GM23338 (cell line): ENCODE results near the gene SLC25A4. TPM values are rescaled to one million over a fixed set of nuclear protein-coding genes. Genes with fewer than 3 reads are reported as not detected.

Experiments used
- ATAC-seq: fragments of 200-7000 bp; cut with Tn5 transposase; 3 replicates; pipeline ENCODE4 v1.9.1; 2020
- DNase-seq: peaks from one replicate; pipeline ENCODE4 v3.0.0-alpha.2; 2015; ENCODE audit warnings: low spot score
- H2AFZ ChIP-seq: fragments of 200-600 bp; sonication (generic); 2 replicates; pipeline ENCODE4 v1.8.0; 2016; ENCODE audit warnings: antibody characterized with exemption, mild to moderate bottlenecking, moderate library complexity
- H3F3A ChIP-seq: fragments of 200-600 bp; sonication (generic); replicated peaks from 2 replicates; pipeline ENCODE4 v1.8.0; 2017; ENCODE audit warnings: antibody characterized with exemption, mixed run types, low read depth
- H3K27ac ChIP-seq: fragments of 200-600 bp; sonication (generic); 2 replicates; pipeline ENCODE4 v1.6.1; 2016; ENCODE audit warnings: low read depth
- H3K27me3 ChIP-seq: fragments of 200-600 bp; sonication (generic); 2 replicates; pipeline ENCODE4 v1.8.0; 2016; ENCODE audit warnings: mild to moderate bottlenecking, mixed run types, moderate library complexity; ENCODE audit not compliant: insufficient read depth
- H3K36me3 ChIP-seq: fragments of 200-600 bp; sonication (generic); 2 replicates; pipeline ENCODE4 v1.8.0; 2016; ENCODE audit warnings: mild to moderate bottlenecking; ENCODE audit not compliant: insufficient read depth
- H3K4me1 ChIP-seq: fragments of 200-600 bp; sonication (generic); 2 replicates; pipeline ENCODE4 v1.8.0; 2016; ENCODE audit warnings: mild to moderate bottlenecking, moderate library complexity; ENCODE audit not compliant: insufficient read depth
- H3K4me2 ChIP-seq: fragments of 200-600 bp; sonication (generic); 2 replicates; pipeline ENCODE4 v1.7.1; 2017; ENCODE audit warnings: mixed run types
- H3K4me3 ChIP-seq: fragments of 200-600 bp; sonication (generic); 2 replicates; pipeline ENCODE4 v1.6.1; 2016; ENCODE audit warnings: mixed run types
- H3K79me2 ChIP-seq: fragments of 200-600 bp; sonication (generic); replicated peaks from 2 replicates; pipeline ENCODE4 v1.8.0; 2017; ENCODE audit warnings: mild to moderate bottlenecking; ENCODE audit not compliant: insufficient read depth
- H3K9me2 ChIP-seq: fragments of 200-600 bp; sonication (generic); 2 replicates; pipeline ENCODE4 v1.8.0; 2017; ENCODE audit not compliant: insufficient read depth
- H4K20me1 ChIP-seq: fragments of 200-600 bp; sonication (generic); replicated peaks from 2 replicates; pipeline ENCODE4 v1.8.0; 2017; ENCODE audit warnings: mild to moderate bottlenecking; ENCODE audit not compliant: insufficient read depth
- H3K27ac Mint-ChIP-seq: 2 replicates; pipeline ENCODE4 v1.8.0; 2020; ENCODE audit warnings: inconsistent platforms, mild to moderate bottlenecking, moderate library complexity, mixed read lengths
- H3K27me3 Mint-ChIP-seq: 3 replicates; pipeline ENCODE4 v1.8.0; 2022; ENCODE audit warnings: low read depth, mild to moderate bottlenecking, moderate library complexity, mixed read lengths, inconsistent platforms; ENCODE audit not compliant: insufficient read depth, poor library complexity
- H3K36me3 Mint-ChIP-seq: 3 replicates; pipeline ENCODE4 v1.8.0; 2021; ENCODE audit warnings: low read depth, mild to moderate bottlenecking, inconsistent platforms, moderate library complexity, mixed read lengths
- H3K4me1 Mint-ChIP-seq: 3 replicates; pipeline ENCODE4 v1.8.0; 2020; ENCODE audit warnings: mild to moderate bottlenecking, inconsistent platforms, mixed read lengths
- H3K4me3 Mint-ChIP-seq: 3 replicates; pipeline ENCODE4 v1.8.0; 2021; ENCODE audit warnings: moderate library complexity, mild to moderate bottlenecking, inconsistent platforms, mixed read lengths
- H3K9me3 Mint-ChIP-seq: 3 replicates; pipeline ENCODE4 v1.8.0; 2020; ENCODE audit warnings: moderate library complexity, mild to moderate bottlenecking, inconsistent platforms, mixed read lengths
- CTCF ChIP-seq, 2 experiments: fragments of 200-600 bp in 1 of 2; sonication (generic) in 1 of 2; conservative IDR thresholded peaks; 2 replicates each; pipeline versions ENCODE4 v1.5.1 to v1.6.1; 2016 to 2017; ENCODE audit warnings: antibody characterized with exemption in 2 of 2, low read depth in 2 of 2, mild to moderate bottlenecking in 2 of 2, moderate library complexity in 1 of 2
- ETS1 ChIP-seq: IDR thresholded peaks from 2 replicates; pipeline ENCODE4 v1.6.1; 2016; ENCODE audit warnings: antibody characterized with exemption
- EZH2 ChIP-seq: fragments of 200-600 bp; sonication (generic); IDR thresholded peaks from one replicate; pipeline ENCODE4 v1.8.0; 2017; ENCODE audit warnings: antibody characterized with exemption, mild to moderate bottlenecking, low read depth; ENCODE audit not compliant: unreplicated experiment
- JUNB ChIP-seq: IDR thresholded peaks from one replicate; pipeline ENCODE4 v1.6.1; 2016; ENCODE audit warnings: antibody characterized with exemption; ENCODE audit not compliant: unreplicated experiment
- NANOG ChIP-seq: IDR thresholded peaks from 2 replicates; pipeline ENCODE4 v1.6.1; 2016; ENCODE audit warnings: antibody characterized with exemption, borderline replicate concordance
- ZNF331 ChIP-seq: fragments of 250-450 bp; sonication (Bioruptor Pico); IDR thresholded peaks from 2 replicates; pipeline ENCODE4 v1.5.0; 2020; ENCODE audit warnings: low read depth, mild to moderate bottlenecking, moderate library complexity
- polyA plus RNA-seq: library from polyadenylated mRNA; unstranded; fragments of >200 nt; fragmentation: Nextera tagmentation; extraction: Ambion mirVana; gene quantifications from 2 replicates; pipeline ENCODE4 v1.2.1, GENCODE V29; 2016
- total RNA-seq: library from RNA; depleted of rRNA; stranded (reverse); fragments of >200 nt; shearing (Covaris generic); gene quantifications from 2 replicates; pipeline ENCODE4 v1.2.3, GENCODE V29; 2014

The SLC25A4 gene
- total and polyA plus RNA-seq, 2 experiments from 2014 or later = 43.6 to 66.5 TPM

- TF ChIP-seq ZNF331 (CRISPR knock-in tag) (no peak), ETS1 (no peak), JUNB (no peak)
These were observed 1.3 kb upstream of the SLC25A4 start (continued) for GRCh38 chr4:185141777-185142176.

- H3K4me1 Mint-ChIP-seq = peaks cover 22% of the 10 kb centered on the region
- H3K27ac Mint-ChIP-seq = peak overlapping the region; percentile 78; the same call in 1 of the 2 replicates
- H3K4me3 ChIP-seq = peak overlapping the region; percentile 90
- peaks cover 14% of the 10 kb centered on the region; the same call in 1 of the 2 replicates for H3F3A ChIP-seq
- no peak; the same call in 2 of the 3 replicates for ATAC-seq
- H3K4me3 Mint-ChIP-seq = peak overlapping the region; percentile 86
- no peaks in the 10 kb centered on the region for H3K9me2 ChIP-seq
- H3K4me2 ChIP-seq = peak overlapping the region; percentile 100
- H3K36me3 Mint-ChIP-seq = peaks cover 22% of the 10 kb centered on the region
- H2AFZ ChIP-seq = peak overlapping the region; percentile 98
- H3K9me3 Mint-ChIP-seq = no peaks in the 10 kb centered on the region
- H3K27ac ChIP-seq = peak overlapping the region; percentile 72; the same call in 1 of the 2 replicates
- TF ChIP-seq NANOG = no peak
- no peak for TF ChIP-seq ETS1
- TF ChIP-seq ZNF331 (CRISPR knock-in tag) = no peak
- H3K36me3 ChIP-seq = peaks cover 12% of the 10 kb centered on the region
- no peak for DNase-seq
- H4K20me1 ChIP-seq = peaks cover 16% of the 10 kb centered on the region
- H3K27me3 ChIP-seq = peaks cover 8% of the 10 kb centered on the region
- peaks cover 22% of the 10 kb centered on the region for H3K79me2 ChIP-seq
- peaks cover 15% of the 10 kb centered on the region for H3K4me1 ChIP-seq
- peaks cover 11% of the 10 kb centered on the region for H3K27me3 Mint-ChIP-seq
These were observed 528 bp upstream of the SLC25A4 start for GRCh38 chr4:185142564-185142911.

GRCh38 chr4:185143601-185143969, 519 bp downstream of the SLC25A4 start:
- Mint-ChIP-seq H3K36me3 (peaks cover 22% of the 10 kb centered on the region), H3K9me3 (no peaks in the 10 kb centered on the region), H3K27me3 (peaks cover 14% of the 10 kb centered on the region), H3K27ac (no peak overlapping the region), H3K4me3 (peak overlapping the region; percentile 86), H3K4me1 (peaks cover 19% of the 10 kb centered on the region)
- no peak for TF ChIP-seq JUNB
- no peak for TF ChIP-seq EZH2
- TF ChIP-seq CTCF (conservative IDR thresholded peaks at IDR 0.05; ENCODE audit: low read depth in 2 of 2) = no peak
- Histone ChIP-seq H3K36me3 (peaks cover 12% of the 10 kb centered on the region), H3K4me3 (peak overlapping the region; percentile 90), H3K79me2 (peaks cover 22% of the 10 kb centered on the region), H3K4me1 (peaks cover 13% of the 10 kb centered on the region), H3K27me3 (peaks cover 8% of the 10 kb centered on the region), H3F3A (peaks cover 18% of the 10 kb centered on the region; the same call in 1 of the 2 replicates), H3K9me2 (no peaks in the 10 kb centered on the region), H2AFZ (peak overlapping the region; percentile 39; the same call in 1 of the 2 replicates), H4K20me1 (peaks cover 16% of the 10 kb centered on the region), H3K4me2 (peak overlapping the region; percentile 100), H3K27ac (no peak overlapping the region)
- ATAC-seq = no peak
- no peak for DNase-seq
